ENCODE data around the gene ATF5. TPM values are rescaled to one million over a fixed set of nuclear protein-coding genes. Genes with fewer than 3 reads are reported as not detected.

ATF5 gene
- total RNA-seq, 2 experiments from 2014 or later: 16.3 to 19.1 TPM

GRCh38 chr19:49884760-49885159, 44.2 kb upstream of the ATF5 start:
- no peak overlapping the region for H3K4me3 Mint-ChIP-seq
- Histone ChIP-seq H3K27me3 (ENCODE audit: control insufficient read depth in 1 of 2, insufficient read depth in 2 of 2, low read length in 2 of 2) (no peaks in the 10 kb centered on the region), H3K4me3 (ENCODE audit: low read length) (no peak overlapping the region), H3K27ac (ENCODE audit: low read depth in 1 of 2, low read length in 2 of 2) (no peak overlapping the region), H3K9me3 (ENCODE audit: control insufficient read depth in 1 of 2, insufficient read depth in 1 of 2, low read length in 2 of 2) (peaks cover 0 to 3% of the 10 kb centered on the region in 2 experiments), H3K4me1 (ENCODE audit: insufficient read depth, low read length) (peaks cover 10% of the 10 kb centered on the region), H3K36me3 (ENCODE audit: insufficient read depth, low read length) (peaks cover 64% of the 10 kb centered on the region)
- ATAC-seq (ENCODE audit: poor library complexity): no peak
- H3K36me3 Mint-ChIP-seq (ENCODE audit: low read depth): peaks cover 50% of the 10 kb centered on the region
- no peak overlapping the region for H3K27ac Mint-ChIP-seq
- H3K9me3 Mint-ChIP-seq: no peaks in the 10 kb centered on the region
- CTCF ChIA-PET: no interaction called here
- POLR2A ChIA-PET: no interaction called here
- peak in 1 of 14 experiments; percentile 18 for DNase-seq
- intact Hi-C loops (cut with DNase I, micrococcal nuclease): no loop called here
- H3K27me3 Mint-ChIP-seq: no peaks in the 10 kb centered on the region
- no peaks in the 10 kb centered on the region for H3K4me1 Mint-ChIP-seq (ENCODE audit: low read depth)
- TF ChIP-seq, protein P1, sequence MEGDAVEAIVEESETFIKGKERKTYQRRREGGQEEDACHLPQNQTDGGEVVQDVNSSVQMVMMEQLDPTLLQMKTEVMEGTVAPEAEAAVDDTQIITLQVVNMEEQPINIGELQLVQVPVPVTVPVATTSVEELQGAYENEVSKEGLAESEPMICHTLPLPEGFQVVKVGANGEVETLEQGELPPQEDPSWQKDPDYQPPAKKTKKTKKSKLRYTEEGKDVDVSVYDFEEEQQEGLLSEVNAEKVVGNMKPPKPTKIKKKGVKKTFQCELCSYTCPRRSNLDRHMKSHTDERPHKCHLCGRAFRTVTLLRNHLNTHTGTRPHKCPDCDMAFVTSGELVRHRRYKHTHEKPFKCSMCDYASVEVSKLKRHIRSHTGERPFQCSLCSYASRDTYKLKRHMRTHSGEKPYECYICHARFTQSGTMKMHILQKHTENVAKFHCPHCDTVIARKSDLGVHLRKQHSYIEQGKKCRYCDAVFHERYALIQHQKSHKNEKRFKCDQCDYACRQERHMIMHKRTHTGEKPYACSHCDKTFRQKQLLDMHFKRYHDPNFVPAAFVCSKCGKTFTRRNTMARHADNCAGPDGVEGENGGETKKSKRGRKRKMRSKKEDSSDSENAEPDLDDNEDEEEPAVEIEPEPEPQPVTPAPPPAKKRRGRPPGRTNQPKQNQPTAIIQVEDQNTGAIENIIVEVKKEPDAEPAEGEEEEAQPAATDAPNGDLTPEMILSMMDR (IDR thresholded peaks at IDR 0.05): no peak

GRCh38 chr19:49887037-49887664, 41.9 kb upstream of the ATF5 start:
- no peak for DNase-seq
- H3K36me3 ChIP-seq (ENCODE audit: insufficient read depth, low read length): peaks cover 40% of the 10 kb centered on the region
- POLR2A ChIA-PET: no interaction called here
- intact Hi-C loops (cut with DNase I, micrococcal nuclease): no loop called here
- H3K36me3 Mint-ChIP-seq (ENCODE audit: low read depth): peaks cover 32% of the 10 kb centered on the region
- H3K4me3 Mint-ChIP-seq: no peak overlapping the region
- no peak overlapping the region for H3K4me3 ChIP-seq (ENCODE audit: low read length)
- peaks cover 19% of the 10 kb centered on the region for H3K4me1 ChIP-seq (ENCODE audit: insufficient read depth, low read length)
- no peak for ATAC-seq (ENCODE audit: poor library complexity)
- no peak overlapping the region for H3K27ac Mint-ChIP-seq
- peaks cover 0 to 3% of the 10 kb centered on the region in 2 experiments for H3K9me3 ChIP-seq (ENCODE audit: control insufficient read depth in 1 of 2, insufficient read depth in 1 of 2, low read length in 2 of 2)
- no peak overlapping the region for H3K27ac ChIP-seq (ENCODE audit: low read depth in 1 of 2, low read length in 2 of 2)
- H3K27me3 Mint-ChIP-seq: no peaks in the 10 kb centered on the region
- TF ChIP-seq, protein P1 (IDR thresholded peaks at IDR 0.05): no peak
- no peaks in the 10 kb centered on the region for H3K27me3 ChIP-seq (ENCODE audit: control insufficient read depth in 1 of 2, insufficient read depth in 2 of 2, low read length in 2 of 2)
- H3K4me1 Mint-ChIP-seq (ENCODE audit: low read depth): peaks cover 3% of the 10 kb centered on the region
- H3K9me3 Mint-ChIP-seq: no peaks in the 10 kb centered on the region
- CTCF ChIA-PET: no interaction called here

DNA sequence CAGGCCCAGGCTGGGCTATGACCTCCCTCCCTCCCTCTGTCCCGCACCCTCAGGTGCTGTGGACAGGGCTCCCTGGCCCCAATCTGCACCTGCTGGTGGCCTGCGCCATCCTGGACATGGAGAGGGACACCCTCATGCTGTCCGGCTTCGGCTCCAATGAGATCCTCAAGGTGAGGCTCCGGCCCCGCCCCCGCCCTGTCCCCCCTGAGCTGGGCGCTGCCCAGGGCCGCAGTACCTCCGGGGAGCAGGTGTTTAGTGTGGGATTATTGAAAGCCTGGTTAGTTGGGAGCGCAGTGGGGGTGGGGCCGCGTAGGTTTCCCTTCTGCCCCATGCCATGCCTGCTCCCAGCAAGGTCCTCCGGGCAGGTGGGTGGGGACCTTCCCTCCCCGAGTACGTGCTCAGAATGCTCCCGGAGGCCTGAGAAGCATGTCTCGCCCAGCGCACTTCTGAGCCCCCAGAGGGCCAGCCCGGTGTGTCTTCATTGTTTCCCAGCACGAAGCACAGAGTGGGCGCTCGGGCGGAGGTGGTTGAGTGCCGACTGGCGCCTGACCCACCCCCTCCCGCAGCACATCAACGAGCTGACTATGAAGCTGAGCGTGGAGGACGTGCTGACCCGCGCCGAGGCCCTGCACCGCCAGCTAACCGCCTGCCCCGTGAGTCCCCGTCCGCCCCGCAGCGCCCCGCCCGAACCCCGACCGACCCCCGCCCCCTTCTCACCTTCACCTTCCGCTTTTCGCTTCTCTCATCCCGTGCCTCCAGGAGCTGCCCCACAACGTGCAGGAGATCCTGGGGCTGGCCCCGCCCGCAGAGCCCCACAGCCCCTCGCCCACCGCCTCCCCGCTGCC, 41.1 kb upstream of the ATF5 start:
- ChIA-PET POLR2A (no interaction called here), CTCF (no interaction called here)
- H3K4me3 ChIP-seq (ENCODE audit: low read length): no peak overlapping the region
- ATAC-seq (ENCODE audit: poor library complexity) (no peak), DNase-seq (no peak)
- no peaks in the 10 kb centered on the region for H3K9me3 Mint-ChIP-seq
- H3K4me1 ChIP-seq (ENCODE audit: insufficient read depth, low read length): peaks cover 19% of the 10 kb centered on the region
- peaks cover 28% of the 10 kb centered on the region for H3K36me3 Mint-ChIP-seq (ENCODE audit: low read depth)
- intact Hi-C loops (cut with DNase I, micrococcal nuclease): no loop called here
- H3K27me3 Mint-ChIP-seq: no peaks in the 10 kb centered on the region
- no peaks in the 10 kb centered on the region for H3K27me3 ChIP-seq (ENCODE audit: control insufficient read depth in 1 of 2, insufficient read depth in 2 of 2, low read length in 2 of 2)
- H3K27ac ChIP-seq (ENCODE audit: low read depth in 1 of 2, low read length in 2 of 2): no peak overlapping the region
- peaks cover 9% of the 10 kb centered on the region for H3K4me1 Mint-ChIP-seq (ENCODE audit: low read depth)
- H3K36me3 ChIP-seq (ENCODE audit: insufficient read depth, low read length): peaks cover 33% of the 10 kb centered on the region
- H3K9me3 ChIP-seq (ENCODE audit: control insufficient read depth in 1 of 2, insufficient read depth in 1 of 2, low read length in 2 of 2): no peaks in the 10 kb centered on the region
- no peak overlapping the region for H3K4me3 Mint-ChIP-seq
- TF ChIP-seq, protein P1 (IDR thresholded peaks at IDR 0.05): no peak
- no peak overlapping the region for H3K27ac Mint-ChIP-seq
